GM19035 (cell line): ENCODE measurements around the gene MYH14.
"Not testable (repeated sequence)": the region's sequence is repeated elsewhere in the genome, so short reads cannot be mapped to it uniquely, and the experiment has no call there.

Experiments used
- ATAC-seq: cut with Tn5 transposase; IDR thresholded peaks from one replicate; pipeline ENCODE4 v1.9.1; 2021; ENCODE audit not compliant: unreplicated experiment

The MYH14 gene

GRCh38 chr19:50223439-50223716, 20.0 kb downstream of the MYH14 start:
- ATAC-seq = no peak

DNA sequence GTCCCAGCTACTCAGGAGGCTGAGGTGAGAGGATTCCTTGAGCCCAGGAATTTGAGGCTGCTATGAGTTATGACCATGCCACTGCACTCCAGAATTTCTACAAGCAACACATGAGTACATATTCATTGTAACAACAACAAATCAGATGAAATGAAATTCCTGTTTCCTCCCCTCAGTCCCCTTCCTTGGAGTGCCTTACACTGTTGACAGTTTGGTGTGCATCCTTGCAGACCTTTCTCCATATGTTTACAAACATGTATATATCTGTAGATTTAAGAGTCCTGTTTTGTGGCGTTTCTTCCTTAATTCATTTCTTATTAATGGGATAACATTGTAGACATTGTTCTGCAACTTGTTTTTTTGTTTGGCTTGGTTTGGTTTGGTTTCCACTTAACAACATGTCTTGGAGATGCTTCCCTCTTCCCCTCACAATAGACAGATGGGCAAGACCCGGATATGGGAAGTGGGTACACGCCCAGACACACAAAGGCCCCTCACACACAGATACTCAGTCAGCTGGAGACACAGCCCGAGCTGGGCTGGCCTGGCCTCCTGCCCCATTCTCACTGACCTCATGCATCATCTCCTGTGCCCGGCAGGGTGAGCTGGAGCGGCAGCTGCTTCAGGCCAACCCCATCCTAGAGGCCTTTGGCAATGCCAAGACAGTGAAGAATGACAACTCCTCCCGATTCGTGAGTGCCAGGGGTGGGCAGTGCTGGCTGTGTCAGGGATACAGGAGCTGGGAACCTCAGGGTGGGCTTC, 21.7 kb downstream of the MYH14 start:
- no peak for ATAC-seq

- no peak for ATAC-seq
These were observed 23.1 kb downstream of the MYH14 start for GRCh38 chr19:50226536-50226935.

- ATAC-seq = not testable (repeated sequence)
These were observed 24.7 kb downstream of the MYH14 start for GRCh38 chr19:50228153-50228552.

- ATAC-seq = no peak
These were observed 27.2 kb downstream of the MYH14 start for GRCh38 chr19:50230379-50231351.

DNA sequence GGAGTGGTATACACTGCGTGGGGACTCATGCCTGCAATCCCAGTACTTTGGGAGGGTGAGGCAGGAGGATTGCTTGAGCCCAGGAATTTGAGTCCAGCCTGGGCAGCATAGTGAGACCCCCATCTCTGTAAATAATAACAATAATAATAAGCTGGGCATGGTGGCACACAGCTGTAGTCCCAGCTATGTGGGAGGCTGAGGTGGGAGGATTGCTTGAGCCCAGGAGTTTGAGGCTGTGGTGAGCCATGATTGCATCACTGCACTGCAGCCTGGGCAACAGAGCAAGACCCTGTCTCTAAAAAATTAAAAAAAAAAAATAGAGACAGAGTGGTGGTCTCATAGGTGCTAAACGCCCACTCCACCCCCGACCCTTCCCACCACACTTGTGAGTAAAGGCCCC, 28.0 kb downstream of the MYH14 start:
- not testable (repeated sequence) for ATAC-seq

- ATAC-seq = no peak
These were observed 28.4 kb downstream of the MYH14 start for GRCh38 chr19:50231821-50232220.

DNA sequence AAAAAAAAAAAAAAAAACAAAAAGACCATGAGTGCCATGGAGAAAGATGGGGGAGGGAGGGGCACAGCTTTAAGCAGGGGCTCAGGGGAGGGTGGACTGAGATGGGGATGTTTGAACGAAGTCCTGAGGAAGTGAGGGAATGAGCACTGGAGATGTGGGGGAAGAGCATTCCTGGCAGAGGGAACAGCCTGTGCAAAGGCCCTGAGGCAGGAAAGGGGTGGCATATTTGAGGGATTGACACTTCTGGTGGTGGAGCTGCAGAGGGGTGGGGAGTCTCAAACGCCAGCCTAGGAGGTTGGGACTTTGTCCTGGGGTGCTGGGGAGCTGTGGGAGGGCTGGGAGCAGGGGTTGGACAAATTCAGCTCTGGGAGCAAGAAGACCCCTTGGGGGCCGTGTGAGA, 29.2 kb downstream of the MYH14 start:
- no peak for ATAC-seq

- no peak for ATAC-seq
These were observed 30.0 kb downstream of the MYH14 start for GRCh38 chr19:50233308-50233910.

DNA sequence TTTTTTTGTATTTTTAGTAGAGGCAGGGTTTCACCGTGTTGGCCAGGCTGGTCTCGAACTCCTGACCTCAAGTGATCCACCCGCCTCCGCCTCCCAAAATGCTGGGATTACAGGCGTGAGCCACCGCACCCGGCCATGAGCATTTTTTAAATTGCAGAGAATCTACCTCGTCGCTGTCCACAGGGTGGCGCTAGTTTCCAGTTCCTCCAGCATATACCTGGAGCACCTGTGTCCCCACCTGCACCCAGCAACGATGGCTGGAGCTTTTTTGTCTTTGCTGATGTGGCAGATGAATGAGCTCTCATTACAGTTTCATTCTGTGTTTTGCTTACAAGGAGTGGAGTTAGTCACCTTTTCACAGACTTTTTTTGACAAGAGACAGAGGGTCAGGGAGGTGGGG, 34.1 kb downstream of the MYH14 start:
- not testable (repeated sequence) for ATAC-seq

GRCh38 chr19:50238043-50238442, 34.6 kb downstream of the MYH14 start:
- no peak for ATAC-seq

DNA sequence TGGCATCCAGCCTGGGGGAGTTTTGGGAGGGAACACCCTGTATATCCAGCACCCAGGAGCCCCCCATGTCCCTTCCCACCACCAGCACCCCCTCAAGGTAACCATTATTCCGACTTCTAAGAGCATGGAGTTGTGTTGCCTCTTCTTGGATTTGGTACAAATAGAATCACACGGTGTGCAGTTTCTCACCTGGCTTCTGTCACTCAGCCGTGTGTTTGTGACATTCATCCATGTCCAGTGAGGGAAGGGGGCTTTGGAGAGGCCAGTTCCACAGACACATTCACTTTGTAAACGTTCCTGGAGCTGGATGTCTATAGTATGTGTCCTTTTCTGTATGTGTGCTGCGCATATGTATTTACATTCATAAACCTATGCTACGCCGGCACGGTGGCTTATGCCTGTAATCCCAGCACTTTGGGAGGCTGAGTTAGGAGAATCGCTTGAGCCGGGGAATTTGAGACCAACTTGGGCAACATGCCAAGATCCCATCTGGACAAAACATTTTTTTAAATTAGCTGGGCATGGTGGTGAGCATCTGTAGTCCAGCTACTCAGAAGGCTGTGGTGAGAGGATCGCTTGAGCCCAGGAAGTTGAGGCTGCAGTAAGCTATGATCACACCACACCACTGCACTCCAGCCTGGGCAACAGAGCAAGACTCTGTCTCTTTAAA, 36.6 kb downstream of the MYH14 start:
- no peak for ATAC-seq

GRCh38 chr19:50242581-50242980, 39.2 kb downstream of the MYH14 start:
- ATAC-seq = no peak

DNA sequence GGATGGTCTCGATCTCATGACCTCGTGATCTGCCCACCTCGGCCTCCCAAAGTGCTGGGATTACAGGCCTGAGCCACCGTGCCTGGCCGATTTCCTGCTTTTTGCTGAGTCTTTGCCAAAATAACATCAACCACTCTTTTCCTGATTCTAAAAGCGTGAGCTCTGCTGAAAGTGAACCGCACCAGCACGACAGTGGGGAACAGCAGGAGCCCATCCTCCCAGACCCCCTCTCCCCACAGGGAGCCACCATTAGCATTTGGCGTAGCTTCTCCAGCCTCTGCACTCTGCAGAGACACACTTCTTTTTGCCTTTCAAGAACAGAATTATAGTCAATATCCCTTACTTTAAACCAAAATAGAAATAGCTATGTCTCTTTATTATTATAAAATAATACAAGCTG, 41.3 kb downstream of the MYH14 start:
- no peak for ATAC-seq

DNA sequence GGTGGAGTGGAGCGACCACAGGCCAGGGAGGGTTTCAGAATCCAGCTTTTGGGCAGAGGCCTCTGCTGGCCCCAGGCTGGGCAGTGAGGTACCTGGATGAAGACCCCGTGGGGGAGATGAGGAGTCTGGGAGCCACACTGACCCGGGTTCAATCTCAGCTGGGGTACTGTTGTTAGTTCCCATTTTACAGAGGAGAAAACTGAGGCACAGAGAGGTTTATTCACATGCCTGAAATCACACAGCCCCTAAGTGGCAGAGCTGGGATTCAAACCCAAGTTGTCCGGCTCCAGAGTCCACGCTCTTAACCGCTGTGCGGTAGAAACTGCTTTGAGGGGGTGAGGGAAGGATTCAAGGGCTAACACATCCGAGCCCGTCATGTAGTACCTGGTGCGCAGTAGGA, 45.0 kb downstream of the MYH14 start:
- no peak for ATAC-seq

DNA sequence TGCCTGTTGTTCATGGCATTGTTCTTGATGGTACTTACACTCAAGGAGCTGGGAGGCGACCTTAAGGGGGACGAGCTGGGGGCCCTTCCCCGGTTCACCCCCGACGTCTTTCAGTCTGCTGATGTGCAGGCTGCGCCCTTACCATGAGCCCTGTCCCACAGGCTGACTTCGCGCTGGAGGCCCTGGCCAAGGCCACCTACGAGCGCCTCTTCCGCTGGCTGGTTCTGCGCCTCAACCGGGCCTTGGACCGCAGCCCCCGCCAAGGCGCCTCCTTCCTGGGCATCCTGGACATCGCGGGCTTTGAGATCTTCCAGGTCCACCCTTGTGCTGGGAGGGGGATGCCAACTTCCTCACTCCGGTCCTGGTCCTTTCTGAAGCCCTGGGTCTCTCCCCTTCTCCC, 45.4 kb downstream of the MYH14 start:
- ATAC-seq = no peak

DNA sequence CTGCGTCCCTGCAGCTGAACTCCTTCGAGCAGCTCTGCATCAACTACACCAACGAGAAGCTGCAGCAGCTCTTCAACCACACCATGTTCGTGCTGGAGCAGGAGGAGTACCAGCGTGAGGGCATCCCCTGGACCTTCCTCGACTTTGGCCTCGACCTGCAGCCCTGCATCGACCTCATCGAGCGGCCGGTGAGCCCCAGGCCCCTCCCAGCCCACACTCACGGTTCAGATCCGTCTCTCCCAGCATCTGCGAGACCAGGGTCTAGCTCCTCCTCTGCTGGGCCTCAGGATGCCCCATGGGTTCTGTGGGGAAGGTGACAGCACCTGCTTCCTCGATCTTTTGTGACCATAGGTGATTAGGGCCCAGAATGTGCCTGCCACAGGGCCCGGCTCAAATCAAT, 46.2 kb downstream of the MYH14 start:
- ATAC-seq = no peak

DNA sequence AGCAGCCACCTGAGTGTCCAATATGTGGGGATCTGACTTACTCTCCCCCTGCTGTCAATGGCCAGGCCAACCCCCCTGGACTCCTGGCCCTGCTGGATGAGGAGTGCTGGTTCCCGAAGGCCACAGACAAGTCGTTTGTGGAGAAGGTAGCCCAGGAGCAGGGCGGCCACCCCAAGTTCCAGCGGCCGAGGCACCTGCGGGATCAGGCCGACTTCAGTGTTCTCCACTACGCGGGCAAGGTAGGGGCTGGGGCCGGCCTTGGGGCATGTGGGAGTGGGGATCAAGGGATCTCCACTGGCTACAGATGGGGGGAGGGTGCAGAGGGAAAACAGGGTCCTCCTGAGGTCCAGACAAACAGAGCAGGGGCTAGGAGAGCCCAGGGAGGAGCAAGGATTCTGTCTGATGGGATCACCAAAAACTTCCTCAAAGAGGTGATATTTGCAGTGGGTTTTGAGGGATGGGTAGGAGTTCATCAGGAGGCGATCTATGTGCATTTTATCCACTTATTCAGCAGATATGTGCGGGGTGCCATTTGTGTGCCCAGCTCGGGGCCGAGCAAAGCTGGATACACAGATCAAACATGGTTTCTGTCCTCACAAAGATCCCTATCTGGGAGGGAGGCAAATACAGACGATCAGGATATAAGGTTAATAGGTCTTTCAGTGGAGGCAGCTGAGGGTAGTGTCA, 47.2 kb downstream of the MYH14 start:
- no peak for ATAC-seq

- ATAC-seq = no peak
These were observed 48.9 kb downstream of the MYH14 start for GRCh38 chr19:50252111-50252886.

DNA sequence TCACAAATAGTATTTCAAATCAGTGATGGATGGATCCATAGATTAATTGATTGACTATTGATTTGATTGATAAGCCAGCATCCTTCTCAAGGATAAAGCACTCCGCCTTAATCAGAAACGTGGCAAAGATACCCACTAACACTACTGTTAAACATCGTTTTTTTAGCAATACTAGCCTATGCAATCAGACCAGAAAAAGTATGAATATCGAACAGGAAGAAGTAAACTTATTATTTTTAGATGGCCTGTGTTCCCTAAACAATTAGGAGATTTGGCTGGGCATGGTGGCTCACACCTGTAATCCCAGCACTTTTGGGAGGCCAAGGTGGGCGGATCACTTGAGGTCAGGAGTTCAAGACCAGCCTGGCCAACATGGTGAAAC, 49.5 kb downstream of the MYH14 start:
- no peak for ATAC-seq
